ENCODE data around the gene SERPINB4.

GRCh38 chr18:63686871-63687270 is 42.8 kb upstream of the SERPINB4 start:
- no peak for TF ChIP-seq PHF8 (conservative IDR thresholded peaks at IDR 0.05; ENCODE audit: low read depth, low read length)
- TF ChIP-seq KDM5A (IDR thresholded peaks at IDR 0.05; ENCODE audit: low read length), result no peak
- TF ChIP-seq RAD21 (IDR thresholded peaks at IDR 0.05 in 1 of 2, conservative IDR thresholded peaks at IDR 0.05 in 1 of 2; ENCODE audit: low read depth in 2 of 2, low read length in 2 of 2), result no peak
- no peak for TF ChIP-seq SP4 (IDR thresholded peaks at IDR 0.05; ENCODE audit: low read length)
- no peak for TF ChIP-seq CTCF (IDR thresholded peaks at IDR 0.05; ENCODE audit: control extremely low read depth in 1 of 3, insufficient read depth in 1 of 3, low read depth in 1 of 3, low read length in 3 of 3)
- TF ChIP-seq CHD1 (IDR thresholded peaks at IDR 0.05; ENCODE audit: low read depth, low read length), result no peak
- TF ChIP-seq CEBPB (IDR thresholded peaks at IDR 0.05; ENCODE audit: low read depth, low read length), result no peak
- TF ChIP-seq TCF12 (IDR thresholded peaks at IDR 0.05; ENCODE audit: low read depth, low read length), result no peak
- TF ChIP-seq CBX8 (IDR thresholded peaks at IDR 0.05; ENCODE audit: borderline replicate concordance, low read depth, low read length), result no peak
- no peak for TF ChIP-seq EZH2 (IDR thresholded peaks at IDR 0.05; ENCODE audit: low read depth, low read length, severe bottlenecking)
- TF ChIP-seq NRF1 (IDR thresholded peaks at IDR 0.05; ENCODE audit: low read depth, low read length), result no peak
- no peak for TF ChIP-seq HDAC2 (IDR thresholded peaks at IDR 0.05; ENCODE audit: borderline replicate concordance in 1 of 2, low read depth in 2 of 2, low read length in 2 of 2)
- TF ChIP-seq GABPA (IDR thresholded peaks at IDR 0.05; ENCODE audit: borderline replicate concordance, insufficient read depth, low read length), result no peak

Measured in H1 (cell line).